ENCODE data around the gene SLIT1. TPM values are rescaled to one million over a fixed set of nuclear protein-coding genes. Genes with fewer than 3 reads are reported as not detected.

Gene SLIT1
- total RNA-seq, 1 donor from 2014 or later = 0.72 TPM

GRCh38 chr10:97140049-97140846 is 45.5 kb downstream of the SLIT1 start:
- DNase-seq (ENCODE audit: low spot score) = no peak

- DNase-seq (ENCODE audit: low spot score) = no peak
These were observed 46.1 kb downstream of the SLIT1 start for GRCh38 chr10:97139651-97140048.

DNA sequence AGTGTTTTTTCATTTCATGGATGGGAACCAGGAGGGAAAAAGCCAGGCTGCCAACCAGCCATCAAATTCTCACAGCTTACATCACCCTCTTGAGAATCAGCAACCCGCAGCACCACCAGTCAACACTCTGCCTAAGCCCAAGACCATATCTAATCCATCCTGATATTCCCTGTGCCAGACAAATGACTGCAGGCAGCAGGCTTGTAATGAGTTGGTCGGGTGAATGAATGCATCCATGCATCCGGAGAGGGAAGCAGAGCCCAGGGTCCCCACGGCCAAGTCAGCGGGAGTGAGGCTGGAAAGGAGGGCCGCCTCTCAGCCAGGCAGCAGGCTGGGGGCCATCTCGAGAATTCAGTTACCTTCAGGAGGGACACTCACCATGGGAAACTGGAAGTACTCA is 46.9 kb downstream of the SLIT1 start:
- no peak for DNase-seq (ENCODE audit: low spot score)

DNA sequence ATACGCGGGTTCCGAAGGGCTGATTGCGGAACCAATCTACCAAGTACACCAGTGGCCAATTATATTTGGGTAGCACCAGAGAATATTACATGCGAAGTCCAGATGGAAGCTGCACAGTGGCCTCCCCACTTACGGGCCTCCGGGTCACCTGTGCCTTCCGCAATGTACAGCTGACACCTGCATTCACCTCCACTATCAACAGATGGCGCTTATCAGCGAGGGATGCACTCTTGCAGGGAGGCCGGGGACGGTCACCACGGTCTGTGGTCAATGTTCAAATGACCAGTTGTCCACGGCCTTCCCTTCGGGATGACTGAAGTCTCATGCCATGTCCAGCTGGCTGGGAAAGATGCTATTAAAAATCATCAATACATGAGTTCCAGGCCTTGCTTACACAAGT is 47.6 kb downstream of the SLIT1 start:
- DNase-seq (ENCODE audit: low spot score) = no peak

GRCh38 chr10:97136756-97137155 is 49.0 kb downstream of the SLIT1 start:
- DNase-seq (ENCODE audit: low spot score) = no peak

- no peak for DNase-seq (ENCODE audit: low spot score)
These were observed 50.3 kb downstream of the SLIT1 start for GRCh38 chr10:97135464-97135863.

DNA sequence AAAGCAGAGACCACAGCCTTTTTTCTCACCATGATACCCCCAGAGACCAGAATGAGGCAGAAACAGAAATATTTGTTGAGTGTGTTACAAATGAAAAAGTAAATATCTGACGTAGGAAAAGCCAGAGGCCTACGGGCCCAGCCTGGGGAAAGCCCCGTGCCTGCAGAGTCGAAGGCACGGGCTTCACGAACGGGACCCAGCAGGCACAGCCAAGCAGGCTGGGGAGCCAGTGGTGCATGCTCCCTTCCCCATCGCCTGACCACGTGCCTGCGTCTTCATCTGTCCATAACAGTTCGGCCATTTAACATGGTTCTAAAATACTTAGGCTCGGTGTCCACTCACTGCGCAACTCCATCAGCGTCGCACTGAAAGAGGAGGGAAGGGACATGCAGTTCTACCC is 50.8 kb downstream of the SLIT1 start:
- no peak for DNase-seq (ENCODE audit: low spot score)

DNA sequence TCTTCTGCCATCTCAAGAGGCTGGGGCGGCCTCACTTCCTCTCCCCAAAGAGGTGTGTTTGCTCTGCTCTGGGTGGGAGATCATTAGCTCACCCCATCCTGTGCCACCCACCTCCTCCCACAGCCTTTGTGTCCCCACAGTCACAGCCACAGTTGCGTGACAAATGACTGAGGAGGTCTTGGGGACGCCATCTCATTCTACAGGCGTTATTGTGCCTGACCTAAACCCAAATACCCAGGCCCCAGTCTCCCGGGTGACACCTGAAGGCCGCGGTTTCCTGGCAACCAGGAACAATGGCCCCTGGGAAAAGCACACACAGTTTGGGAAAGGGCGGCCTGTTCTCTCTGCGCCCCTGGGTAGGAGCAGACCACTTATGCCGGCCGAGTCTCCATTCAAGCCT is 51.6 kb downstream of the SLIT1 start:
- no peak for DNase-seq (ENCODE audit: low spot score)

- no peak for DNase-seq (ENCODE audit: low spot score)
These were observed 53.5 kb downstream of the SLIT1 start for GRCh38 chr10:97132273-97132672.

DNA sequence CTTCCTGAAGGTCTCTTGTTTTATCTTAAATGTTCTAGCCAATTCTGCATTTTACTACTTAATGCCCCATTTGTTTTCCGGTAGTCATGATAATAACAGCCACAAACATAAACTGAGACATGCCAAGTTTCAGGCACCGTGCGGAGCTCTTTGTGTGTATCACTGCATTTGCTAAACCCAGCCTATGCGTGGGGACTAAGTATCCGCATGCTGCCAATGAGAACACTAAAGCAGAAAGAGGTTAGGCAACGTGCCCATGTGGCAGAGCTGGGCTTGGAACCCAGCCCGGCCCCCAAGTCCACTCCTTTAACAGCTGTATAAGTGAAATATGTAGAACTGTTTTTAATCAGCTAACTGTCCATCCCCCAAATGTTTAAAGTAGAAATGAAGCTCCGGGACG is 54.1 kb downstream of the SLIT1 start:
- peak; percentile 68 for DNase-seq (ENCODE audit: low spot score)

DNA sequence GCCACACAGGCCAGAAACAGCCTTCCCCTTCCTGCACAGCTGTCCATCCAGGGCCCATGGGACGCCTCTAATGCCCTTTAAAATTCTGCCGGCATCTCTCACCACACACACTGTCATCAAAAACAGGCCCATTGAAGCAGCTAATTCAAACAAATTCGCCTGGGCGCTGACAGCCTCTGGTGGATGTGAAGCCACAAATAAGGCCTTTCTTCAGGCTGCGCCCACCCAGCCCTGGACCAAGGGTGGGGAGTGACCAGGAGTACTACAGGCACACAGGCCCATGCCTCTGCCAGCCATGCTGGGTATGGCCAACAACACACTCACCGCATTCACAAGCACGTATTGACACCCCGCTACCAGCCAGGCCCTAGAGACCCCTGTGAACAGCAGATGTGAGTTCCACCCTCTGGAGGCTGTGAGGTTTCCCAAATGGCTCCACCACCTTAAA is 54.6 kb downstream of the SLIT1 start:
- DNase-seq (ENCODE audit: low spot score) = no peak

- DNase-seq (ENCODE audit: low spot score) = no peak
These were observed 56.1 kb downstream of the SLIT1 start for GRCh38 chr10:97129666-97130065.

DNA sequence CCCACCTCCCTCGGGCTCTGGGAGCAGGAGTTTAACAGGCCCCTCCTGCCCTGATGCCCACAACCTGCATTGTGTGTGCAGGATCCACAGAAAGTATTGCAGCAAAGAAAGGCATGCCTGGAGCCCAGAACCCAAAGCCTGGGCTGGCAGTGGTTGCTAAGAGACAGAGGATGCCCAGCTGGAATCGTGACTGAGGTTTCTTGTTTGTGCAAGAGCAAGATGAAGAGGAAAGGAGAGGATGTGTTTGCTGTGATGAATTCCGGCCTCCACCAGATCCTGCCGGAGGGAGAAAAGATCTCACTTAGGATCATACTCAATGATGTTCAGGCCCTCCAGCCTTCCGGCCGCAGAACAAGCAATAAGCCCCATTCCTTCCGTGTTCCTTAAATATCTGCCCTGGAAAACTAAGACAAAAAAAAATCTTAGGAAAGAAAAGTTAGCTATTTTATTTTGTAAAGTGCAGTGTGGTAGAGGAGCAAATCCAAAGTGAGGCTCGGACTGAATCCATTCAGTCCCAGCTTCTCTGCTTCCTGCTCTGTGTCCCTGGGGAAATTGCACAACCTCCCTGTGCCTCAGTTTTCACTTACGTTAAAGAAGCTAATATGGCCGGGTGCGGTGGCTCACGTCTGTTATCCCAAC is 57.1 kb downstream of the SLIT1 start:
- peak; percentile 19 for DNase-seq (ENCODE audit: low spot score)

- no peak for DNase-seq (ENCODE audit: low spot score)
These were observed 57.7 kb downstream of the SLIT1 start for GRCh38 chr10:97128039-97128492.

DNA sequence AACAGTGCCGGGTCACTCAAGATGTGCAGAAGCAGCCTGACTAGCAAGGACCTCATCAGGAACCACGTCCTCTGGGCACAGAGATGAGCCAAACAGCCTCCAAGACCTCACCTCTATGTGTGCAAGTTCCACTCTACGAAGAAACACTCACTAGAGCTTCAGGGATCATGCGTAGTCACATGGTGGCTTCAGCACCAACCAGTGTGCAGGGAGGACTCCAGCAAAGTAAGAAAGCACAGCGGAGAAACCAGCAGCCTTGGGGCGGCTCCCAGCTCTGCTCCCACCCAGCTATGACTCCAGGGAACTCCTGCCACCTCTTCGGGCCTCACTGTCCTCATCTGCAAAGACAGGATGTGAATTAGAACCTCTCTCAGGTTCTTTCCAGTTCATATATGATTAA is 58.2 kb downstream of the SLIT1 start:
- DNase-seq (ENCODE audit: low spot score) = no peak

GRCh38 chr10:97124211-97124610 is 61.5 kb downstream of the SLIT1 start:
- DNase-seq (ENCODE audit: low spot score) = no peak

GRCh38 chr10:97123765-97124164 is 62.0 kb downstream of the SLIT1 start:
- DNase-seq (ENCODE audit: low spot score) = no peak

DNA sequence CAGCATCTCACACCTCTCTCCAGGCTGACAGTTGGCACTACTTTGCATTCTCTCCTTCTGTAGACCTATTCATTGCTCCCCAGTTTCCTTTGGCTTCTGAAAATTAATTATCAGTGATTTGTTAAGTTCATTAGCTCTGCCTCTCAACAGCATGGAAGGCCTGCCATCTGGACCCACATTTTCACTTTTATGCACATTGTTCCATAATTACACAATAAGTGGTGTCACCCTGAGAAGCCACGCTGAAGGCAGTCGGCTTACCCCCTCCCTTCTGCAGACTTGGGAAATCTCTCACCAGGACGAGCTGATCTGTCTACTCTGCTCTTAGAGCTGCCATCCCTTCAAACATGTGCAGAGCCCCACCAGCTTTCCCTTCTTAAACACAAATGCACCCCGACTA is 64.7 kb downstream of the SLIT1 start:
- no peak for DNase-seq (ENCODE audit: low spot score)

DNA sequence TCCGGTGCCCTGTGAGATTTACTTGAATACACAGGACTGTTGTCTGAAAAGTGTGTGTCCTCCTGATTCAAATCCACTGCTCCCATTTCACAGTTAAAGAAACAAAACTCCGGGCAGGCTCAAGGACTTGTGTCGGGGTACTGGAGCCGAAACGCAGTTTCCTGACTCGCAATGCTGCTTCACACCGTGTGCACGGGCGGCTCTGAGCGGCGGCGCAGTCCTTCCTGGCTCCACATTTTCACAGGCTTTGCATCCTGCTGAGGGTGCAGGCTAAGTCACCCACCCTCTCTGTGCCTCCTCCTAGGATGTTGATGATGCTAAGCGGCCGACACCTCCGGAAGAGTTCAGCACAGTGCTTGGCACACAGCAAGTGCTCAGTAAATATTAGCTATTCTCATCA is 65.4 kb downstream of the SLIT1 start:
- DNase-seq (ENCODE audit: low spot score) = no peak

GRCh38 chr10:97119058-97119745 is 66.6 kb downstream of the SLIT1 start:
- no peak for DNase-seq (ENCODE audit: low spot score)

- DNase-seq (ENCODE audit: low spot score) = no peak
These were observed 68.4 kb downstream of the SLIT1 start for GRCh38 chr10:97117372-97117771.

DNA sequence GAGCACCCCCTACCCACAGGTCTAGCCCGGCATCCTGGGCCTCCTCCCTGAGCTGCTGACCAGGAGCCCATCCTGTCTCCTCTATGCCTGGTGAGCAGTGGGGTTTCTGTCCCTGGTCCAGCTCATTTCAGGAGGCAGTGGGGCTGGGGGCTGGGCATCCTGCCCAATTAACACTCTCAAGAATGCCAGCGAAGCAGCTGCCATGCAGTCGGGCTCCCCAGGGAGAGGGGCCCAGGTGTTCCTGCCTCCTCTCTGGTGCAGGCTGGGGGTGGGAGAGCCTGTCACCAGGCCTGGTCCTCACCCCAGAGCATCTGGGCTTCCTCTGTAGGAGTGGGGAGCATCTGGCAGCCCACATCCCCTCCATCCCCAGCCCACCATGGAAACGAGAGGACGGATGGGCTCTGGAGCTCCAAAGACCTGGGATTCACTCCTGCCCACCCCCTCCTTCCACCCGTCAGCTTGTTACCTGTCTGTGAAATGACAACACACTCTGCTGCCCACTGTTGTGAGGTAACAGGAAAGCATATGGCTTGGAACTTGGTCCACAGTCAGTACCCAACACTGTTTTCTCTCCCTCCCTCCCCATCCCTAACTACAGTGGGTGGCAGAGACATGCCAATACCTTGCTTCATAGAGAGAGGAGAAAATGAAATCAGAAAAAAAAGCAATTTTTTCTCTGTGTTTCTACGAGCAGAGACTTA is 69.1 kb downstream of the SLIT1 start:
- DNase-seq (ENCODE audit: low spot score) = no peak
